SU-DHL-6 (cell line): ENCODE measurements around the gene LDLRAD3.

Source experiments
- CTCF ChIP-seq: fragments of 200-600 bp; sonication (generic); IDR thresholded peaks from one replicate; pipeline ENCODE4 v1.5.1; 2017; ENCODE audit warnings: antibody characterized with exemption, mild to moderate bottlenecking, low read length, moderate library complexity; ENCODE audit not compliant: insufficient read depth, poor library complexity, severe bottlenecking
- EZH2phosphoT487 ChIP-seq: fragments of 200-600 bp; sonication (generic), shearing (Covaris generic); conservative IDR thresholded peaks from 2 replicates; pipeline ENCODE4 v1.6.1; 2018; ENCODE audit warnings: mild to moderate bottlenecking, antibody characterized with exemption, low read length, moderate library complexity, mixed read lengths

GRCh38 chr11:35947437-35947836 lies 3.6 kb downstream of the LDLRAD3 start:
- TF ChIP-seq CTCF (no peak), EZH2phosphoT487 (no peak)
